ENCODE results near the gene FHL2. TPM values are rescaled to one million over a fixed set of nuclear protein-coding genes. Genes with fewer than 3 reads are reported as not detected.

Gene FHL2
- polyA plus RNA-seq, 1 donor (not counting 4 experiments of a cell fraction or from before 2014, with no cell fraction given): 132 TPM

DNA sequence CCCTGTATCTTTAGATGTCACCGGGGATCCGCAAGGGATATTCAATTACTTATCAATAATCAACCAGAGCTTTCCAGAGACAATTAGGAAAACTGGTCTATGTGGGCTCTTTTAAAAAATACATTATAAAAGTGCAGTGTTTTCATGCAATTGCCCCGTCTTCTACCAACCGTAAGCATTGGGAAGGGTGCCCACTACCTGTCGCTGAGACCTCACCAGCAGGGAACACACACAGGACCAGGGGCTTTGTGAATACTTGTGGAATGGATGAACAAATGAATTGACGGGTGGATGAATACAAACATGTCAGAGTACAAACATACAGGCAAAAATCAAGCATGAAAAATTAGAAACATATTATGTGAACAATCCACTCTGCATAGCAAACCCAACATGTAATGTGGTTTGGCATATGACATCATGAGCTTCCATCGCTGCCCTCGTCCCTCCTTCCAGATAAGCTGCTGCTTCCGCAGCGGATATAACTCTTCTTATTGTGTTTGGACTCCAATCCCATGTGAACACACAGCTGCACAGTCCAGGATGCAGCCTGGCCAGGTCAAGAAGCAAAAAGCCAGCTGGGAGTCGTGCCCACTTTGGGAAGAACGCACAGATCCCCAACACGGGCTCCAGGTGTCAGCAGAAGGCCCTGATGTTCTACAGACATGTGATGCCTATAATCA lies 5.3 kb downstream of the FHL2 start:
- Histone ChIP-seq H3K9me1 (ENCODE audit: control insufficient read depth, extremely low read depth, insufficient read depth, low read length) (peaks cover 18% of the 10 kb centered on the region), H3K27ac (ENCODE audit: control insufficient read depth, insufficient read depth, low read length) (no peak overlapping the region), H3K79me2 (ENCODE audit: control insufficient read depth, insufficient read depth, low read length) (peaks cover 91% of the 10 kb centered on the region), H3K9ac (ENCODE audit: control insufficient read depth, extremely low read depth, insufficient read depth, low read length) (no peak overlapping the region), H3K4me1 (ENCODE audit: control insufficient read depth, extremely low read depth, insufficient read depth, low read length) (peaks cover 41% of the 10 kb centered on the region), H2AFZ (ENCODE audit: control insufficient read depth, low read length) (no peak overlapping the region), H4K20me1 (ENCODE audit: control insufficient read depth, extremely low read depth, insufficient read depth, low read length) (peaks cover 42% of the 10 kb centered on the region), H3K4me2 (ENCODE audit: control insufficient read depth, extremely low read depth, insufficient read depth, low read depth, low read length) (no peak overlapping the region), H3K4me3 (ENCODE audit: control insufficient read depth in 2 of 3, extremely low read depth in 1 of 3, insufficient read depth in 2 of 3, low read depth in 1 of 3, low read length in 3 of 3) (no peak overlapping the region), H3K9me3 (ENCODE audit: control insufficient read depth, low read depth, low read length) (no peaks in the 10 kb centered on the region), H3K36me3 (ENCODE audit: control insufficient read depth in 2 of 2, extremely low read depth in 1 of 2, insufficient read depth in 2 of 2, low read length in 2 of 2) (peaks cover 16 to 51% of the 10 kb centered on the region in 2 experiments), H3K27me3 (ENCODE audit: control insufficient read depth, extremely low read depth, insufficient read depth, low read length) (no peaks in the 10 kb centered on the region)
- DNase-seq (ENCODE audit: low read depth, low spot score) (no peak), FAIRE-seq (no peak)
- TF ChIP-seq EZH2 (IDR thresholded peaks at IDR 0.05; ENCODE audit: low read length) (no peak), CTCF (optimal IDR thresholded peaks at IDR 0.05 in 1 of 3, IDR thresholded peaks at IDR 0.05 in 1 of 3, conservative IDR thresholded peaks at IDR 0.05 in 1 of 3; ENCODE audit: extremely low read depth in 1 of 3, insufficient read depth in 2 of 3, low read length in 3 of 3) (no peak)
- dilution Hi-C loops (cut with MboI; ENCODE audit: extremely low pct_ligation_motif_present, low sequenced_read_pairs): no loop called here

DNA sequence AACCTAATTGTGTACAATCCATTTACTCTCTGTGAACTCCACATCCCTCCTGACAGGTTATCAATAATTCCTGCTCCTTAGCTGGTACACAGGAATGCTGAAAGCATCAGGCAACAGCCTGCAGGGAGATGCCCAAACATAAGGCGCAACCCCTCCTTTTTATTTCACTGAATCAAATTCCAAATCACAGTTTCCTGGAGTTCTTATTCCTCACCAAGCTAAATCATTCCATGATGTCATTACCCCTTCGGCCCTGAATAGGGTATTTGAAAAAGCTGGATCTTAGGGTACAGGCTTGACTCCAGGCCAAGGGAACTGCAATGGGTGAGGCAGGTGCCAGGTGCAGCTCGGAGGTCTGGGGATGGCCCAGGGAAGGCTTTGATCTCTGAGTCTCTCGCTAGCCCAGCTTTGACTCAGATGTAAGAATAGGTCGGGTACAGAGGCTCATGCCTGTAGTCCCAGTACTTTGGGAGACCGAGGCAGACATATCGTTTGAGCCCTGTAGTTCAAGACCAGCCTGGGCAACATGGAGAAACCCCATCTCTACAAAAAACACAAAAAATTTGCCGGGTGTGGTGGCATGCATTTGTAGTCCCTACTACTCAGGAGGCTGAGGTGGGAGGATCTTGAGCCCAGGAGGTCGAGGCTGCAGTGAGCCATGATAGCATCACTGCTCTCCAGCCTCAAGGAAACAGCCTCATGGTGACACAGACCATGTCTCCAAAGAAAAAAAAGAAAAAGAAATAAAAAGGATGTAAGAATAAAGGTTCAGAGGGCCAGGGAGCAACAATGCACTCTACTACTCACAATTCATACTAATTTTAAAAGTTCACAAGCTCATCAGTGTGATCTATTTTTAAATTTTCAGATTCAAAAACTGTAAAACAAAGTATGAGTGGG lies 6.8 kb downstream of the FHL2 start:
- no peak overlapping the region for H3K27ac ChIP-seq (ENCODE audit: control insufficient read depth, insufficient read depth, low read length)

More for the DNA sequence above, 6.8 kb downstream of the FHL2 start:
- peaks cover 18% of the 10 kb centered on the region for H3K9me1 ChIP-seq (ENCODE audit: control insufficient read depth, extremely low read depth, insufficient read depth, low read length)
- peaks cover 46% of the 10 kb centered on the region for H3K4me1 ChIP-seq (ENCODE audit: control insufficient read depth, extremely low read depth, insufficient read depth, low read length)
- FAIRE-seq (no peak), DNase-seq (ENCODE audit: low read depth, low spot score) (no peak)
- no peaks in the 10 kb centered on the region for H3K27me3 ChIP-seq (ENCODE audit: control insufficient read depth, extremely low read depth, insufficient read depth, low read length)
- no peak overlapping the region for H2AFZ ChIP-seq (ENCODE audit: control insufficient read depth, low read length)
- H4K20me1 ChIP-seq (ENCODE audit: control insufficient read depth, extremely low read depth, insufficient read depth, low read length): peaks cover 47% of the 10 kb centered on the region
- no peak overlapping the region for H3K4me3 ChIP-seq (ENCODE audit: control insufficient read depth in 2 of 3, extremely low read depth in 1 of 3, insufficient read depth in 2 of 3, low read depth in 1 of 3, low read length in 3 of 3)
- H3K36me3 ChIP-seq (ENCODE audit: control insufficient read depth in 2 of 2, extremely low read depth in 1 of 2, insufficient read depth in 2 of 2, low read length in 2 of 2): peaks cover 18 to 51% of the 10 kb centered on the region in 2 experiments
- H3K9ac ChIP-seq (ENCODE audit: control insufficient read depth, extremely low read depth, insufficient read depth, low read length): no peak overlapping the region
- dilution Hi-C loops (cut with MboI; ENCODE audit: extremely low pct_ligation_motif_present, low sequenced_read_pairs): no loop called here
- no peaks in the 10 kb centered on the region for H3K9me3 ChIP-seq (ENCODE audit: control insufficient read depth, low read depth, low read length)
- H3K79me2 ChIP-seq (ENCODE audit: control insufficient read depth, insufficient read depth, low read length): peaks cover 93% of the 10 kb centered on the region
- peak overlapping the region; percentile 25 for H3K4me2 ChIP-seq (ENCODE audit: control insufficient read depth, extremely low read depth, insufficient read depth, low read depth, low read length)
- TF ChIP-seq CTCF (optimal IDR thresholded peaks at IDR 0.05 in 1 of 3, IDR thresholded peaks at IDR 0.05 in 1 of 3, conservative IDR thresholded peaks at IDR 0.05 in 1 of 3; ENCODE audit: extremely low read depth in 1 of 3, insufficient read depth in 2 of 3, low read length in 3 of 3) (no peak), EZH2 (IDR thresholded peaks at IDR 0.05; ENCODE audit: low read length) (no peak)
